NT2/D1 (cell line): Measurements from ENCODE around the gene C1orf159.
A peak's percentile ranks its signal among the peaks of the same experiment; 100 is the strongest.

Source experiments
- DNase-seq: peaks from one replicate; pipeline ENCODE4 v3.0.0-alpha.2; 2011; ENCODE audit warnings: low read depth, low spot score
- H3K27me3 ChIP-seq: 2 replicates; pipeline ENCODE4 v1.6.0; 2011; ENCODE audit warnings: mild to moderate bottlenecking; ENCODE audit not compliant: insufficient read length, insufficient read depth
- H3K36me3 ChIP-seq: 2 replicates; pipeline ENCODE4 v1.6.1; 2011; ENCODE audit warnings: mild to moderate bottlenecking, low read length, mixed read lengths; ENCODE audit not compliant: insufficient read depth, insufficient read length
- H3K4me1 ChIP-seq: 2 replicates; pipeline ENCODE4 v1.5.1; 2011; ENCODE audit not compliant: insufficient read depth, insufficient read length
- H3K4me3 ChIP-seq: 2 replicates; pipeline ENCODE4 v1.5.1; 2011; ENCODE audit warnings: low read depth; ENCODE audit not compliant: insufficient read length
- H3K9ac ChIP-seq: 2 replicates; pipeline ENCODE4 v1.6.0; 2011; ENCODE audit warnings: low read depth; ENCODE audit not compliant: insufficient read length
- H3K9me3 ChIP-seq: 2 replicates; pipeline ENCODE4 v1.5.1; 2011; ENCODE audit warnings: mild to moderate bottlenecking, low read length; ENCODE audit not compliant: insufficient read depth
- SUZ12 ChIP-seq: IDR thresholded peaks from 2 replicates; pipeline ENCODE4 v1.6.1; 2011; ENCODE audit not compliant: insufficient read length, insufficient read depth; ENCODE audit errors: extremely low read depth
- YY1 ChIP-seq: IDR thresholded peaks from 2 replicates; pipeline ENCODE4 v1.6.1; 2011; ENCODE audit not compliant: insufficient read length, insufficient read depth
- ZNF274 ChIP-seq: IDR thresholded peaks from 2 replicates; pipeline ENCODE4 v1.6.1; 2011; ENCODE audit warnings: mild to moderate bottlenecking, low read depth, low read length

C1orf159 gene

GRCh38 chr1:1033009-1033587 lies 82.8 kb downstream of the C1orf159 start:
- H3K9ac ChIP-seq = no peak overlapping the region
- peaks cover 37% of the 10 kb centered on the region for H3K36me3 ChIP-seq
- peak overlapping the region; percentile 19 for H3K4me3 ChIP-seq
- H3K9me3 ChIP-seq = no peaks in the 10 kb centered on the region
- no peak for TF ChIP-seq YY1
- TF ChIP-seq SUZ12 = no peak
- no peak for TF ChIP-seq ZNF274
- peaks cover 30% of the 10 kb centered on the region for H3K4me1 ChIP-seq
- H3K27me3 ChIP-seq = no peaks in the 10 kb centered on the region
- peak; percentile 86 for DNase-seq

GRCh38 chr1:1032424-1032823 lies 83.5 kb downstream of the C1orf159 start:
- no peak overlapping the region for H3K4me3 ChIP-seq
- no peaks in the 10 kb centered on the region for H3K9me3 ChIP-seq
- peaks cover 29% of the 10 kb centered on the region for H3K4me1 ChIP-seq
- TF ChIP-seq SUZ12 (no peak), ZNF274 (no peak), YY1 (no peak)
- H3K9ac ChIP-seq = no peak overlapping the region
- H3K36me3 ChIP-seq = peaks cover 38% of the 10 kb centered on the region
- H3K27me3 ChIP-seq = no peaks in the 10 kb centered on the region
- no peak for DNase-seq
